Measurements from ENCODE around the gene SLC26A6.

Gene SLC26A6

DNA sequence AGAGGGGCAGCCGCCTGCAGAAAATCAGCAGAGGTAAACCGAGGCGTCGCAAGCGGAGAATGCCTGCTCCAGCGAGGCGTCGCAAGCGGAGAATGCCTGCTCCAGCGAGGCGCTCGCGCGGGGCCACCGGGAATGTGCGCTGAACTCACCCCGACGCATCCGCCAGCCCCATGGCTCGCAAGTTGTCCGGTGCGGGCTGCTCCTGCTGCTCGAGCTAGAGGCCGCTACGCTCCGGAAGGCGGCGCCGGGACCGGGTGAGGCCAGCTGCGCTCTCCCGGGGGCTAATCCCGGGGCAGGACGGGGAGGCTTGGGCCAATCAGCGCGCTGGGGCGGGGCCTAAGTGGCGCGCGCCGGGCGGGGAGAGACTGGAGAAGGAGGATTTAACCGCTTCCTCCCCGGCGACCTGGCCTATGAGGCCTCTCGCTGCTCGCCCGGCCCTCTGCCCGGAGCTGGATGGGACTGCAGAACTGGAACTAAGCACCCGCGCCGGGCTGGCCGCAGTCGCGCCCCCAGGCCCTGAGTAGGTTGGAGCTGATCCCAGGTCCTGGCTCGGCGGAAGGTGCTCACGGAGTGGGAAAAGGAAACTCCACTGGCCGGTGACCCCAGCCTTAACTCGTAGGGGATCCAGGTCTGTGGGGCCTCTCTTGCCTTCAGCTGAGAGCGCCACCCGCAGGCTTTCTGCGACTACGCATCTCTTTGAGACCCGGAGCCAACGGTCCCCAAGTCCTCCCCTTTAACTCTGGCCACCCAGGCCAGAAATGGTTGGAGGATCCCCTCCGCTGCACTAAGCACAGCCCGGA, at the start of gene SLC26A6:
Gene SLC26A6, minus strand, starts transcription at position 240 of the 800 bp plus-strand sequence. Its CDS starts 68 bp downstream, at position 172.
- peak; percentile 95 for ATAC-seq (replicated peaks; ENCODE audit: extremely low read depth, poor library complexity, severe bottlenecking)

GRCh38 chr3:48684480-48685143, 49.4 kb upstream of the SLC26A6 start:
- Mint-ChIP-seq H3K27ac (ENCODE audit: low read depth) (peak overlapping the region; percentile 80), H3K27me3 (no peaks in the 10 kb centered on the region), H3K4me1 (peaks cover 37% of the 10 kb centered on the region), H3K9me3 (no peaks in the 10 kb centered on the region), H3K4me3 (peak overlapping the region; percentile 89), H3K36me3 (ENCODE audit: insufficient read depth) (peaks cover 19% of the 10 kb centered on the region)
- ATAC-seq (replicated peaks; ENCODE audit: extremely low read depth, poor library complexity, severe bottlenecking) = no peak
- DNase-seq (ENCODE audit: low spot score in 2 of 2) = no peak

More for the DNA sequence above, at the start of gene SLC26A6:
- Mint-ChIP-seq H3K36me3 (ENCODE audit: insufficient read depth) (peaks cover 4% of the 10 kb centered on the region), H3K4me3 (peak within 1 kb of the TSS; percentile 89), H3K4me1 (peaks cover 16% of the 10 kb centered on the region), H3K9me3 (no peaks in the 10 kb centered on the region), H3K27ac (ENCODE audit: low read depth) (peak within 1 kb of the TSS; percentile 72), H3K27me3 (no peaks in the 10 kb centered on the region)
- peak; percentile 80 to 83 for DNase-seq (ENCODE audit: low spot score in 2 of 2)

DNA sequence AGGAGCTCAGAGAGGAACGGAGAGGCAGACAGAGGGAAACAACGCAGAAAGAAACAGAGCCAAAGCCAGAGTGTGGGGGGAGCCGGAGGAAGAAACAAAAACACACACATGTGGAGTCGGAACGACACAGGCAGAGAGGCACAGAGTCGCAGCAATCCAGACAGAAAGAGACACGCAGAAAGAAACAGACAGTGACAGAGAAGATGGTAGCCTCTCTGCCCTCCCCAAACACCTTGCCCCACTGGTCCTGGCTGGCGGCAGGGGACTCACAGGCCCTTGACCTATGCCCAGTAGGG, 48.7 kb upstream of the SLC26A6 start:
- Mint-ChIP-seq H3K4me1 (peaks cover 37% of the 10 kb centered on the region), H3K27me3 (no peaks in the 10 kb centered on the region), H3K36me3 (ENCODE audit: insufficient read depth) (peaks cover 15% of the 10 kb centered on the region), H3K9me3 (no peaks in the 10 kb centered on the region), H3K4me3 (peak overlapping the region; percentile 37), H3K27ac (ENCODE audit: low read depth) (no peak overlapping the region)
- no peak for DNase-seq (ENCODE audit: low spot score in 2 of 2)
- no peak for ATAC-seq (replicated peaks; ENCODE audit: extremely low read depth, poor library complexity, severe bottlenecking)

DNA sequence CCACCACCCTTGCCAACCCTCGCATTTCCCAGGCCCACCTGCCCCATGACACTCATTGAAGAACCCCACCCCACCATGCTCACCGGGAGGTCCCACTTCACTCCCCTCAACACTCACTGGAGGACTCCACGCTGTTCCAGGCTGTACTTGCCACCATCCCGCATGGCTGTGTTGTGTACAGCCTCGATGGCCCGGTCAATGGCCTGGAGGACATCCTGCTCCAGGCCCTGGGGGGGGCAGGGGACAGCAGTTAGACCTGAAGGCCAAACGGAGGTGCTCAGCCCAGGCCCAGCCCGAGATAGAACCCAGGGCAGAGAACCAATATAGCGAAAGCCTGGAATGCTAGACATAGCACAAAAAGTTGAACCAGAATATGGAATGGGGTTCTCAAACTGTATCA, 47.5 kb upstream of the SLC26A6 start:
- Mint-ChIP-seq H3K4me3 (no peak overlapping the region), H3K27ac (ENCODE audit: low read depth) (no peak overlapping the region), H3K9me3 (no peaks in the 10 kb centered on the region), H3K4me1 (peaks cover 37% of the 10 kb centered on the region), H3K36me3 (ENCODE audit: insufficient read depth) (peaks cover 10% of the 10 kb centered on the region), H3K27me3 (no peaks in the 10 kb centered on the region)
- ATAC-seq (replicated peaks; ENCODE audit: extremely low read depth, poor library complexity, severe bottlenecking) (no peak), DNase-seq (ENCODE audit: low spot score in 2 of 2) (no peak)

GRCh38 chr3:48681974-48682610, 46.8 kb upstream of the SLC26A6 start:
- Mint-ChIP-seq H3K4me3 (no peak overlapping the region), H3K36me3 (ENCODE audit: insufficient read depth) (peaks cover 5% of the 10 kb centered on the region), H3K9me3 (no peaks in the 10 kb centered on the region), H3K27ac (ENCODE audit: low read depth) (no peak overlapping the region), H3K4me1 (peaks cover 37% of the 10 kb centered on the region), H3K27me3 (no peaks in the 10 kb centered on the region)
- DNase-seq (ENCODE audit: low spot score in 2 of 2) (no peak), ATAC-seq (replicated peaks; ENCODE audit: extremely low read depth, poor library complexity, severe bottlenecking) (no peak)

DNA sequence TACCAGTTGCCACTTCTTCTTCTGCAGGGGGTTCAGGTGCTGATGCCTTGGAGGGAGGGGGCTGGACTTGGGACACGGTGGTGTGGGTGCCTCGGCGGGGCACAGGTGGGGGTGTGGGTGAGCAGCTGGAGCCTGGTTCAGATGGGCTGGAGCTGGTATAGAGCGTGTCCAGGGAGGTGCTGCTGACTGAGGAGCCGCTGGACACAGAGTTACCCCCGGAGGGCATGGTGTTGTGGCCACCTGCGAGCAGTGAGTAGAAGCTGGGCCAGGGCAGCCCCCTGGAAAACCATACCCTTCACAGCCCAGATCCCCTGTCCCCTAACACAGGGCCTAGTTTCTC, 46.2 kb upstream of the SLC26A6 start:
- H3K27me3 Mint-ChIP-seq = no peaks in the 10 kb centered on the region
- peaks cover 34% of the 10 kb centered on the region for H3K4me1 Mint-ChIP-seq
- ATAC-seq (replicated peaks; ENCODE audit: extremely low read depth, poor library complexity, severe bottlenecking) (no peak), DNase-seq (ENCODE audit: low spot score in 2 of 2) (no peak)
- no peak overlapping the region for H3K27ac Mint-ChIP-seq (ENCODE audit: low read depth)
- no peaks in the 10 kb centered on the region for H3K9me3 Mint-ChIP-seq
- peaks cover 4% of the 10 kb centered on the region for H3K36me3 Mint-ChIP-seq (ENCODE audit: insufficient read depth)
- H3K4me3 Mint-ChIP-seq = no peak overlapping the region

- H3K36me3 Mint-ChIP-seq (ENCODE audit: insufficient read depth) = peaks cover 3% of the 10 kb centered on the region
- ATAC-seq (replicated peaks; ENCODE audit: extremely low read depth, poor library complexity, severe bottlenecking) = no peak
- H3K27me3 Mint-ChIP-seq = no peaks in the 10 kb centered on the region
- no peaks in the 10 kb centered on the region for H3K9me3 Mint-ChIP-seq
- no peak overlapping the region for H3K4me3 Mint-ChIP-seq
- peaks cover 34% of the 10 kb centered on the region for H3K4me1 Mint-ChIP-seq
- no peak for DNase-seq (ENCODE audit: low spot score in 2 of 2)
- H3K27ac Mint-ChIP-seq (ENCODE audit: low read depth) = no peak overlapping the region
Measured at GRCh38 chr3:48680811-48681540, 45.7 kb upstream of the SLC26A6 start.

DNA sequence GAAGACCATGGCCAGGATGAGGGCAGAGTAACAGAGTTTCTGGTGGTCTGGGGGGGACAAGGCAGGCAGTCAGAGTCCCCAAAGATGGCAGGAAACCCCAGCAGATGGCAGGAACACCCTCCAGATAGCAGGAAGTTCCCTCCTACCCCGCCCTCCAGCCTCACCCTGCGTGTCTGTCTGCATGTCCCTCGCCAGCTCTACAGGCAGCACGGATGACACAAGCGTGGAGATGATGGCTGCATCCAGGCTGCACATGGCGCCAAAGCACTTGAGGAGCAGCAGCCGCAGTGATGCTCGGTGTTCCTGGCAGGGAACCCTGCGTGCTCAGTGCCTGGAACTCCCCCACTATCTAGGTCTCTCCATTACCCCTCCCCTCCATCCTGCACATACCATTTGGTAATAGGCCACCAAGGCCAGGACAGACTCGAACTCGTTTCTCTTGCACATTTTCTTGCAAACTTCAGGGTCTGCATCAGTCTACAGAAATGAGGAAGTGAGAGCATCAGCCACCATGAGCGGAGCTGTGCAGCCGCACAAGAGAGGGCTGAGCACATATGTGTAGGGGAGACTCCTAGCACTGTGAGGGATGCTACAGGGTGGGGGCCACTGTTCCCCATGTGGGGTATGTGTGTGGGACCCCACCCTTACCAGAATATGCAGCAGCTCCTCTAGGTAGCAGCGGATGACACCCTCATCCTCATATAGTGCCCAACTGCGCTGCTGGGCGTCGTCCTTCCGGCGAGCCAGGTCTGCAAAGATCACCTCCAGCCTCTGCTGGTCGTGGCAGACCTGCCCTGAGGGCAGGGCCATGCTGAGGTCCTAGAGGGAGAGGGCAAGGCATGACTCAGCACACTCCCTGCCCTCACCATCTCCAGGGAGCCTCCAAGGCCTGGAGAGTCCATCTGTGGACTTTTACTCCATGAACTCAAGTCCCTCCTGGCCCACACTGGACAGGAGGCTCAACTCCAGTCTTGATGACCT, 44.4 kb upstream of the SLC26A6 start:
- Mint-ChIP-seq H3K27ac (ENCODE audit: low read depth) (no peak overlapping the region), H3K9me3 (no peaks in the 10 kb centered on the region), H3K4me3 (no peak overlapping the region), H3K36me3 (ENCODE audit: insufficient read depth) (peaks cover 2% of the 10 kb centered on the region), H3K27me3 (no peaks in the 10 kb centered on the region), H3K4me1 (peaks cover 26% of the 10 kb centered on the region)
- ATAC-seq (replicated peaks; ENCODE audit: extremely low read depth, poor library complexity, severe bottlenecking) (no peak), DNase-seq (ENCODE audit: low spot score in 2 of 2) (no peak)

DNA sequence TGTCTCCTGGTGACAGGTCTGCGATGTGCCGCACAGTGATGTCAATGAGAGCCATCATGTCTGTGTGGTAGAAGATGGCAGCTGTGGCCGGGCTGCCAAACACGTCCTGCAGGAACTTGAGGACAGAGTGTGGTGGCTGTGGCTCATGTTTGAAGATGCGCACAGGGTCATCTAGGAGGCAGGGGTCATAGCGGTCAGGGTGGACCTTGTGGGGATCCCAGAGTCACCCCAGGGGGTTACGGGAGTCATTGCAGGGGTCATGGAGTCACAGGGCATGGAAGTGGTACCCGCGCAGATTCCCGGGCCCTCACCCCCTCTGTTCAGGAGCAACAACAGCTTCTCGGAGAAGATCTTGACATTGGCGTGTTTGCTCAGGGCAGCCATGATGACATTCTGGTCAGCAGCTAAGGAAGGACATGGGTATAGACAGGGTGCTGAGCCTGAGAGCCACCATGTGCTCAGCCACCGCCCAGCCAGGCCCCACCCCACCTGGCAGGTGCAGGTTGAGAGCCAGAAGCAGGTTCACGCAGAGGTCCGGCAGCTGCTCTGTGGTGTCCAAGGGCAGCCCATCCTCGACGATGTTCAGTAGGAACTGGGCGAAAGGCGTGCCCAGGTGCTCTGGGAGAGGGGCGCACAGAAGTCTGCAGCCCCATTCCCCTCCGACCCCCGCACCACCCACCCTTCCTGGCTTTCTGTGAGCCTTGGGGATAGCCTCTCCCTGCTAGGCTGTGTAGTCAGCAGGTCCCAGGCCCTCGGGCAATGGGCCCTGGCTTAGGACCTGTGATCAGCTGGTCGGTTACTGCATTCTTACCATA, 43.5 kb upstream of the SLC26A6 start:
- H3K9me3 Mint-ChIP-seq = no peaks in the 10 kb centered on the region
- H3K36me3 Mint-ChIP-seq (ENCODE audit: insufficient read depth) = peaks cover 2% of the 10 kb centered on the region
- H3K4me1 Mint-ChIP-seq = peaks cover 18% of the 10 kb centered on the region
- no peak overlapping the region for H3K27ac Mint-ChIP-seq (ENCODE audit: low read depth)
- DNase-seq (ENCODE audit: low spot score in 2 of 2) (no peak), ATAC-seq (replicated peaks; ENCODE audit: extremely low read depth, poor library complexity, severe bottlenecking) (no peak)
- no peak overlapping the region for H3K4me3 Mint-ChIP-seq
- no peaks in the 10 kb centered on the region for H3K27me3 Mint-ChIP-seq

DNA sequence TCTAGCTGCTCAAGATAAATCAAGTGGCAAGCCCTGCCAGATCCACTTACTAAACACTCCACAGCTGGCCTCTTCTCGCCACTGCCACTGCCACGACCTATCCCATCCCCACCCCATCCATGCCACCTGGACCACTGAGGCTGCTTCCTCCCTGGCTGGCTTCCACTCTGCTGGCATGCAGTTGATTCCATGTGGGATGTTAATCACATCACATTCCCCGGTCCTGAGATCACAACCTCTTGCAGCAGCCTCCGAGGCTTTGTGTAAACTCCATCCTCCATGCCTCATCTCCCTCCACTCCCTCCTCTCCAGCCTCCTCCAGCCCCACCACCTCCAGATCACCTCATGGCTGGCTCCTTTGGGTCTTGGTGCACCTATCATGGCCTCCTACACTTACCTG, 42.8 kb upstream of the SLC26A6 start:
- Mint-ChIP-seq H3K4me3 (no peak overlapping the region), H3K36me3 (ENCODE audit: insufficient read depth) (peaks cover 2% of the 10 kb centered on the region), H3K9me3 (no peaks in the 10 kb centered on the region), H3K27ac (ENCODE audit: low read depth) (no peak overlapping the region), H3K27me3 (no peaks in the 10 kb centered on the region), H3K4me1 (peaks cover 15% of the 10 kb centered on the region)
- ATAC-seq (replicated peaks; ENCODE audit: extremely low read depth, poor library complexity, severe bottlenecking) (no peak), DNase-seq (ENCODE audit: low spot score in 2 of 2) (no peak)

GRCh38 chr3:48674505-48674904, 39.2 kb upstream of the SLC26A6 start:
- Mint-ChIP-seq H3K9me3 (no peaks in the 10 kb centered on the region), H3K27me3 (no peaks in the 10 kb centered on the region), H3K4me1 (peaks cover 6% of the 10 kb centered on the region), H3K36me3 (ENCODE audit: insufficient read depth) (peaks cover 1% of the 10 kb centered on the region), H3K27ac (ENCODE audit: low read depth) (no peak overlapping the region), H3K4me3 (no peak overlapping the region)
- no peak for ATAC-seq (replicated peaks; ENCODE audit: extremely low read depth, poor library complexity, severe bottlenecking)
- DNase-seq (ENCODE audit: low spot score in 2 of 2) = no peak
